Endothelial cell of coronary artery (primary cell): Measurements from ENCODE around the gene OLA1. TPM values are rescaled to one million over a fixed set of nuclear protein-coding genes. Genes with fewer than 3 reads are reported as not detected.

Source experiments
- total RNA-seq: library from RNA; depleted of rRNA; stranded (reverse); fragments of >200 nt; gene quantifications from 2 replicates; pipeline ENCODE4 v1.2.3, GENCODE V29; 2014

The OLA1 gene
- total RNA-seq: 119 and 128 TPM in 2 replicates

GRCh38 chr2:174248187-174248997 lies at the start of gene OLA1:
Gene OLA1, minus strand, starts transcription at chr2:174248532. Its CDS starts 1,717 bp downstream, at chr2:174246815.

Other genes starting within 250 kb of the OLA1 start
- not detected in 2 replicates for gene SP9, start 86.4 kb upstream of the OLA1 start, total RNA-seq
- 18.8 and 24.2 TPM in 2 replicates for gene SCRN3, start 147.2 kb upstream of the OLA1 start, total RNA-seq
- 1.3 and 2.4 TPM in 2 replicates for gene GPR155, start 238.5 kb upstream of the OLA1 start, total RNA-seq